Caki2 (cell line): ENCODE results near the gene RANBP1. TPM values are rescaled to one million over a fixed set of nuclear protein-coding genes. Genes with fewer than 3 reads are reported as not detected.

Experiments
- DNase-seq: peaks from one replicate; pipeline ENCODE4 v3.0.0-alpha.2; 2015; ENCODE audit warnings: low read depth
- in situ Hi-C: cut with HindIII; loops from 2 replicates; pipeline ENCODE4 v1.10.0; 2016; ENCODE audit warnings: low sequenced_read_pairs, low pct_unique_long_range_greater_than_20kb, mixed read lengths
- total RNA-seq: library from RNA; depleted of rRNA; stranded (reverse); fragments of >200 nt; shearing (Covaris generic); gene quantifications from 2 replicates; pipeline ENCODE4 v1.2.3, GENCODE V29; 2014; ENCODE audit warnings: low replicate concordance; rRNA removed

Gene RANBP1
- total RNA-seq, 1 experiment from 2014 or later = 816 TPM

GRCh38 chr22:20173246-20173645 lies 57.3 kb downstream of the RANBP1 start:
- in situ Hi-C loops = no loop called here
- no peak for DNase-seq

GRCh38 chr22:20173772-20174171 lies 57.9 kb downstream of the RANBP1 start:
- in situ Hi-C loops = no loop called here
- no peak for DNase-seq

GRCh38 chr22:20174785-20175596 lies 59.1 kb downstream of the RANBP1 start:
- in situ Hi-C loops = no loop called here
- DNase-seq = no peak

GRCh38 chr22:20175597-20175900 lies 59.6 kb downstream of the RANBP1 start:
- no peak for DNase-seq
- in situ Hi-C loops = no loop called here

- no peak for DNase-seq
- in situ Hi-C loops = no loop called here
These were observed 60.6 kb downstream of the RANBP1 start for GRCh38 chr22:20176421-20177085.

Other genes with a start within 250 kb of the RANBP1 start
- 517 and 585 TPM in 2 replicates for gene COMT, start 174.3 kb upstream of the RANBP1 start, total RNA-seq
- 53.0 and 54.5 TPM in 2 replicates for gene TXNRD2, start 174.3 kb upstream of the RANBP1 start, total RNA-seq
- gene ARVCF, start 99.3 kb upstream of the RANBP1 start, total RNA-seq = 3.6 and 15.2 TPM in 2 replicates
- gene TANGO2, start 95.0 kb upstream of the RANBP1 start, total RNA-seq = 26.6 and 55.2 TPM in 2 replicates
- 8.8 and 26.8 TPM in 2 replicates for gene DGCR8, start 35.9 kb upstream of the RANBP1 start, total RNA-seq
- gene TRMT2A, start 1.1 kb downstream of the RANBP1 start, total RNA-seq = 55.3 and 76.4 TPM in 2 replicates
- 12.6 and 21.8 TPM in 2 replicates for gene ZDHHC8, start 15.7 kb downstream of the RANBP1 start, total RNA-seq
- not detected in 2 replicates for gene CCDC188, start 35.0 kb downstream of the RANBP1 start, total RNA-seq
- gene RTN4R, start 152.2 kb downstream of the RANBP1 start, total RNA-seq = 11.9 and 13.1 TPM in 2 replicates
- gene DGCR6L, start 204.0 kb downstream of the RANBP1 start, total RNA-seq = 122 and 180 TPM in 2 replicates